ENCODE results near the gene TTC7B. TPM values are rescaled to one million over a fixed set of nuclear protein-coding genes. Genes with fewer than 3 reads are reported as not detected.

TTC7B gene
- total RNA-seq, 2 experiments from 2014 or later = 5.6 to 6.5 TPM

DNA sequence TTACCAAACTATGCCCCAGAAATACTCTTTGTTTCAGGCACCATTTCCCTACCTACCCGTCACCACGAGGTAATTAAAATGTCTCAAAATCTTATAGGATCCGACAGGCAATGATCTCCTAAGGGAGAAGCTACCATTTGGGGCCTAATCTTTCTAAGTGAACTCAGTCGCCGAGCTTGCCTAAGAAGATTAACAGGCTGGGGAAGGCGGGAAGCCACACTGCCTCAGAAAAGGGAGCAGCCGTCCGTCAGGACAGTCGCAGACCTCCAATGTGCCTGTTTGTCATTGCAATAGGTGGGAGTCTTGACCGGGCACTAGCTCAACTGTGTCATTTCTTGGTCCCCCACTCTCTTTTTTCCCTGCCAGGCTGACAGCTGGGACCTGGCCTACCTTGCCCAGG is 4.6 kb downstream of the TTC7B start:
- no peak for DNase-seq
- Mint-ChIP-seq H3K36me3 (ENCODE audit: low read depth) (no peaks in the 10 kb centered on the region), H3K4me3 (no peak overlapping the region), H3K27me3 (ENCODE audit: low read depth) (peaks cover 4% of the 10 kb centered on the region), H3K9me3 (no peaks in the 10 kb centered on the region), H3K27ac (no peak overlapping the region), H3K4me1 (ENCODE audit: low read depth) (peaks cover 4% of the 10 kb centered on the region)
- CTCF ChIA-PET = interaction anchor here (1.0 kb wide), 1 partner anchor 16 kb away, joined by 5 read pairs; no protein-coding TSS in a partner anchor
- intact Hi-C loops (cut with micrococcal nuclease) = no loop called here

DNA sequence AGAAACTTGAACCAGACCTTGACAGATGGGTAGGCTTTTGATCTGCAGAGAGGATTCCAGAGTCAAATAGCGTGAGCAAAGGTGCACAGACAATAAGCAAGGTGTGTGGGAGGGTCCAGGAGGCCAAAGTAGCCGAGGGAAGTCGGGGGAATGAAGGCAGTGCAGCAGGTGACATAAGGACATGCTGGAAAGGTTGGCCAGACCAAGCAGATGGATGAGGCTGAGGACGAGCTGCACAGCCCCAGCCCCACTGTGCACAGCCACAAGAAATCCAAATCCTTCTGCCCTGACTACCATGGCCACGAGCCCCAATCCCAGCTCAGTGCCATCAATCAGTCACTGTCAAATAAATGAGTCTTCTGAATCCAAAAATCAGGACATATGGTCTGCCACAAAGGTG is 5.4 kb downstream of the TTC7B start:
- Mint-ChIP-seq H3K27ac (no peak overlapping the region), H3K4me3 (no peak overlapping the region), H3K27me3 (ENCODE audit: low read depth) (peaks cover 4% of the 10 kb centered on the region), H3K9me3 (no peaks in the 10 kb centered on the region), H3K4me1 (ENCODE audit: low read depth) (peaks cover 4% of the 10 kb centered on the region), H3K36me3 (ENCODE audit: low read depth) (no peaks in the 10 kb centered on the region)
- CTCF ChIA-PET = no interaction called here
- DNase-seq = no peak
- intact Hi-C loops (cut with micrococcal nuclease) = no loop called here

DNA sequence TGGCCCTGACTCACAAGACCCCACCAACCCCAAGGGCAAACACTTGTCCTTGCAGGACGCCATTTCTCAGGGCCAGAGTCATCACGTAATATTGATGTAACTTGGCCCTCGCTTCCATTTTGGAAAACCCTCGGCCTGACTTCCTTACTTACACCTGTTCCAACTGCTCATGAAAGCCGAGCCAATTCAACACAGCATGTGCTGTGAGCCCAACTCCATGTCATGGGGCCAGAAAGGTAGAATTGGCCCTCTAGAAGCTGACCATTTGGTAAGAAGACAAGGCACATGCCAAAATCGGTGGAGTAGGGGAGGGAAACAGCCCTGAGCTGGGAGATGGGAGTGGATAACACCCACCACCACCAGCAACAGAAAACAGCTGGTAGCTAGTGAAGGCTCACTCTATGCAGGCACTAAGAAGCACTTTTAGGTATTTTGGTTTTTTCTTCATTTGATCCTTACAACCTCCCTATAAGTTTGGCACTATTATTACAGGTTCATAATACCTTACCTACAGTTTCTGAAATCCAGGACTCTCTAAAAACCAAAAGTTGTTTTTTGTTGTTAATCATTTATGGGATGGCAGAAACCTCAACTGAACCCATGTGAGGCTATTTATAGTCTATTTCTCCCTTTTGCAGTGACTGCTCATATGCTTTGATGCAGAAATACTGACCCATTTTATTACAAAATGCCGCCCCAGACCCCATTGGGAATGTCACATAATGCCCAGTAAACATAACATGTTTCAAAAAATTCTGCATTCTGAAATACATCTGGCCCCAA is 6.5 kb downstream of the TTC7B start:
- CTCF ChIA-PET = interaction anchor here (0.6 kb wide), 1 partner anchor 27 kb away, joined by 3 read pairs; no protein-coding TSS in a partner anchor
- H3K36me3 Mint-ChIP-seq (ENCODE audit: low read depth) = no peaks in the 10 kb centered on the region
- no peaks in the 10 kb centered on the region for H3K27me3 Mint-ChIP-seq (ENCODE audit: low read depth)
- H3K4me3 Mint-ChIP-seq = no peak overlapping the region
- no peaks in the 10 kb centered on the region for H3K4me1 Mint-ChIP-seq (ENCODE audit: low read depth)
- intact Hi-C loops (cut with micrococcal nuclease) = no loop called here
- no peak overlapping the region for H3K27ac Mint-ChIP-seq
- no peak for DNase-seq
- no peaks in the 10 kb centered on the region for H3K9me3 Mint-ChIP-seq

DNA sequence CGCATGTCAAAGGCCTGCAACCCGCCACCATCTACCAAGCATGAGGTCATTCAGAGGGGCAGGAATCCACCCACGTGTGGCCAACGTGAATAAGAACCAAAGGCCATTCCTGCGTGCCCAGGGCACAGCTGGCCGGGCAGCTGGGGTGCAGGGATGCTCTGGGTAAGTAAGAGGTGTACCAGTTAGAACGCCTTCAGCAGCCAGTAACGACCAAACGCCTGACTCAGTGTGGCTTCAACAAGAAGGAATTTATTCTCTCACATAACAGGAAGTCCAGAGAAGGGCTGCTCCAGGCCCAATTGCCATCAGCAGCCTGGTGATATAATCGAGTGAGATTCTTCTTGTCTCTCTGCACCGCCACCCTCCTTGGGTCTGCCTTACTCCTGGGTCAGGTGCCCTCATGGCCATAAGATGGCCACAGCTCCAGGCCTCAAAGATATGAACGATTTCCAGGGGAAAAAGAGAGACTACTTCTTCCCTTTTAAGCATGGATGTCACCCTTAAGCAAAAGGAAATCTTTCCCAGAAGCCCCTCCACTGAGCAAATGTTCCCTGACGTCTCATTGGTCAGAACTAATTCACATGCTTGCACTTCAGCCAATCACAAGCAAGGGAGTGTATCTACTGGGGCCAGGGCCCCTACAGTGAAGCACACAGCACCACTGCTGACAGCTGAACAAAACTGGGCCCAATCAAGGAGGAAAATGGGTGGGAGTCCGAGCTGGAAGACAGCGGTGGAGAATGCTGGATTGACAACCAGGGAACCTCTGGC is 7.3 kb downstream of the TTC7B start:
- Mint-ChIP-seq H3K4me1 (ENCODE audit: low read depth) (no peaks in the 10 kb centered on the region), H3K36me3 (ENCODE audit: low read depth) (no peaks in the 10 kb centered on the region), H3K9me3 (no peaks in the 10 kb centered on the region), H3K4me3 (no peak overlapping the region), H3K27me3 (ENCODE audit: low read depth) (no peaks in the 10 kb centered on the region), H3K27ac (no peak overlapping the region)
- intact Hi-C loops (cut with micrococcal nuclease) = no loop called here
- CTCF ChIA-PET = interaction anchor here (1.1 kb wide), 1 partner anchor 50 kb away, joined by 4 read pairs; no protein-coding TSS in a partner anchor
- no peak for DNase-seq

DNA sequence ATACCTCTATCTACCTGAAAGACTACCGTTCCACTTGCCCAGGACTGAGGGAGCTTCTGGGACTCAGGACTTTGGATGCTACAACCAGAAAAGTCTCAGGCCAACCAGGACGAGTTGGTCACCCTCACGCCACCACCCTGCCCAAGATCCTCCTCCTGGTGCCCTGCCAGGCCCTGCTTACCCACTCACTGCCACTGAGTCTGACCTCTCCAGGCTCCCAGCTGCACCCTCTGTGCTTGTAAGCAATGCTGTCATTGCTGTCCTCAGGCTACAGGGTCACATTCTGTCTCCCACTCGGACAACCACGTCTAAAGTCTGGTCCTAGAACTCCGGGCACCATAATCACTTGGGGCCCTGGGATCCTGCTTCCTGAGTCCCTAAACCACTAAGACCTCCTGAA is 9.2 kb downstream of the TTC7B start:
- Mint-ChIP-seq H3K9me3 (no peaks in the 10 kb centered on the region), H3K36me3 (ENCODE audit: low read depth) (no peaks in the 10 kb centered on the region), H3K27me3 (ENCODE audit: low read depth) (no peaks in the 10 kb centered on the region), H3K4me1 (ENCODE audit: low read depth) (no peaks in the 10 kb centered on the region), H3K27ac (no peak overlapping the region), H3K4me3 (no peak overlapping the region)
- no peak for DNase-seq
- intact Hi-C loops (cut with micrococcal nuclease) = no loop called here
- CTCF ChIA-PET = interaction anchor here (1.0 to 1.4 kb wide), 3 partner anchors 9 to 366 kb away, joined by 3 to 6 read pairs (median 4); no protein-coding TSS in a partner anchor

DNA sequence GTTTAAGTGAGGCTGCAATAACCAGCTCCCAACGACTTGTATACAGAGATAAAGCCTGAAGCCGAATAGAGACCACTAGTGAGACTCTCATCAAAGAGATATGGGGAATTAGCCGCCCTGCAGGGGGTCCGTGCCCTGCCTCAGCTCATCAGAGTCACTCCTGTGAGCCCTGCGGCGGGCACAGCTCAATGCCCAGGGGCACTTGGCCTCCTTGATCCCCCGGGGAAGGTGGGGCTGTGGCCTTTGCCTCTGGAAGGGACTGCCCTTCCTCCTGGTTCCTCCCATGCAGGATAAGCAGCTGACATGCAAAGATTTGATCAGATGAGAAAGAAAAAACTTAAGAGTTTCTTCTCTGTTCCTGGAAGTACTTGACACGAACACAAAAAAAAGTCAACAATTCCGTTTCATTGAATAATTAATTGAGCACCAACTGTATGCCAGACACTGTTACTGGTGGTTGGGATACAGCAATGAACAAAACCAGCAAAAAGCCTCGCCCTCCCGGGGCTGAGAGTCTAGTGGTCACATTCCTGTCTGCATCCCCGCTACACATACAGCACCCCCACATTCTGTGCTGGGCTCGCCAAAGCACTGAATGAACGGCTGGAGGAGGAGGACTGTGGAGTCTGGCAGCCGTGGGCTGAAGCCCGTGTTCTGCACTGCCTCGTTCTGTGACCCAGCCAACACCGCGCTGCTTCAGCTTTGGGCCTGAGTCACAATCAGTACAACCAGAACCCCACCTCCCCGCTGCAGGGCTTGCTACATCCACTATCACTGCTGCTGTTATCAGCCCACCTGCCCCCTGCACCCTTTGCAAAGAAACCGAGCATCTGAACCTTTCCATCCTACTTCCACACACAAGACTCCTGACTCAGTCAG is 10.3 kb downstream of the TTC7B start:
- Mint-ChIP-seq H3K36me3 (ENCODE audit: low read depth) (no peaks in the 10 kb centered on the region), H3K4me3 (no peak overlapping the region), H3K9me3 (no peaks in the 10 kb centered on the region), H3K27ac (no peak overlapping the region), H3K4me1 (ENCODE audit: low read depth) (peaks cover 5% of the 10 kb centered on the region), H3K27me3 (ENCODE audit: low read depth) (no peaks in the 10 kb centered on the region)
- no peak for DNase-seq
- CTCF ChIA-PET = interaction anchor here (0.6 kb wide), 1 partner anchor 21 kb away, joined by 3 read pairs; no protein-coding TSS in a partner anchor
- intact Hi-C loops (cut with micrococcal nuclease) = no loop called here

DNA sequence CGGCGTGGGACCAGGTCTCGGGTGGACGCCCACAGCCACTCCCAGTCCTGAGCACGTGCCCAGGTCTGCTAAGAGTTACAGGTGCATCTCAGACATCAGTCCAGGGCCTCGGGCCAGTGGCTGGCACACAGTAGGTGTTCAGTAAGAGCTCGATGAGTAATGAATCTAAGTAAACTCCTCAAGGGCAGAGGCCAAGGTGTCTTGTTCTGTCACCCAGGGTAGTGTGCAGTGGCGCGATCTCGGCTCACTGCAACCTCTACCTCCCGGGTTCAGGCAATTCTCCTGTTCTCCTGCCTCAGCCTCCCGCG is 11.2 kb downstream of the TTC7B start:
- CTCF ChIA-PET = no interaction called here
- DNase-seq = no peak
- intact Hi-C loops (cut with micrococcal nuclease) = no loop called here
- no peak overlapping the region for H3K27ac Mint-ChIP-seq
- no peak overlapping the region for H3K4me3 Mint-ChIP-seq
- H3K27me3 Mint-ChIP-seq (ENCODE audit: low read depth) = no peaks in the 10 kb centered on the region
- H3K36me3 Mint-ChIP-seq (ENCODE audit: low read depth) = no peaks in the 10 kb centered on the region
- H3K4me1 Mint-ChIP-seq (ENCODE audit: low read depth) = peaks cover 5% of the 10 kb centered on the region
- H3K9me3 Mint-ChIP-seq = no peaks in the 10 kb centered on the region

DNA sequence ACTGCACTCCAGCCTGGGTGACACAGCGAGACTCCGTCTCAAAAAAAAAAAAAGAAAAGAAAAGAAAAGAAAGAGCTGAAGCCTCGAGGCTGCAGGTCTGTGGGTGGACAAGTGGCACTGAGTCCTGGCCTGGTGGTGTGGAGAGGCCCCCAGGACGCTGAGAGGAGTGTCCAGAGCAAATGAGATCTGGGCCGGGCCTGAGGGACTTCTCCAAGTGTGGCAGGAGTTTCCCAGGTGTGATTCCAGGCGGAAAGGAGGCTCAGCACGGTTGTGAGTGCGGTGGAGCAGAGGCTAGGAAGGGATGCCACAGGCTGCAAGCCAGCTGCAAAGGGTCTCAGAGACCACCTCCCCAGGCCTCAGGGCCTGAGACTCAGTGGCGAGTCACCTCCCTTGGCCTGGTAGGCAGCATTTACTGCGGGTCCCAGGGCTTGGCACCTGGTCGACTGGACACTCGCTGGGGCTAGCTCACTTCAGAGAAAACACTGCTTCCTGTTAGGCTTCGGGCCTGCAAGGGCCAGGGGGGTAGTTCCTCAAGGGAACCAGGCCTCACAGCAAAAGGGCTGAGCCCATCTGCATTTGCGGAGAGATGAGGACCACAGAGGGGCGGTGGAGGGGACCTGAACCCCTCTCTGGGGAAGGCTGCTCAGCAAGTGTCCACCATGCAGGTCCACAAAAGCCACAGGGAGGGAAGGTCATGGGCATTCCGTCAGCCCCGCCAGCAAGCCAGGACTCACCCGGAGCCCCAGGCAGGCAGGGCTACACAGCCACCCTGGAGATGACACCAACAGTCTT is 11.7 kb downstream of the TTC7B start:
- Mint-ChIP-seq H3K27me3 (ENCODE audit: low read depth) (no peaks in the 10 kb centered on the region), H3K27ac (no peak overlapping the region), H3K4me1 (ENCODE audit: low read depth) (peaks cover 5% of the 10 kb centered on the region), H3K9me3 (no peaks in the 10 kb centered on the region), H3K4me3 (no peak overlapping the region), H3K36me3 (ENCODE audit: low read depth) (no peaks in the 10 kb centered on the region)
- CTCF ChIA-PET = no interaction called here
- DNase-seq = no peak
- intact Hi-C loops (cut with micrococcal nuclease) = no loop called here

DNA sequence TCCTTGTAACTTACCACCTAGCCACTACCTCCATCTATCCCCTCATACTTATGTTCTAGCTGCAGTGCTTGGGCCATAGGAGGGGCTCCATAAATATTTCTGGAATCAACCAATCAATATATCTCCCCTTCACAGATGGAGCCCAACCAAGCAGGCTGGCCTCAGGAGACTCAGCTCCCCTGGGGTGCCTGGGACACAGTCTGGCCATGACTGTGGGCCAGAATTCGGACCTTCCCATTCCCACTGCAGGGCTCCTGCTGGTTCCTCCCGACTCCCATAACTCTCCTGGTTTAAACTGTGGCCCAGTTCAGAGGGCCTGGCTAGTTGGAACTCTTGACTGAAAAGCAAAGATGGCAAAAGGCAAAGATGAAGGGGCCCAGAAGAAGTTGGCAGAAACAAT is 13.0 kb downstream of the TTC7B start:
- Mint-ChIP-seq H3K36me3 (ENCODE audit: low read depth) (no peaks in the 10 kb centered on the region), H3K27me3 (ENCODE audit: low read depth) (no peaks in the 10 kb centered on the region)

DNA sequence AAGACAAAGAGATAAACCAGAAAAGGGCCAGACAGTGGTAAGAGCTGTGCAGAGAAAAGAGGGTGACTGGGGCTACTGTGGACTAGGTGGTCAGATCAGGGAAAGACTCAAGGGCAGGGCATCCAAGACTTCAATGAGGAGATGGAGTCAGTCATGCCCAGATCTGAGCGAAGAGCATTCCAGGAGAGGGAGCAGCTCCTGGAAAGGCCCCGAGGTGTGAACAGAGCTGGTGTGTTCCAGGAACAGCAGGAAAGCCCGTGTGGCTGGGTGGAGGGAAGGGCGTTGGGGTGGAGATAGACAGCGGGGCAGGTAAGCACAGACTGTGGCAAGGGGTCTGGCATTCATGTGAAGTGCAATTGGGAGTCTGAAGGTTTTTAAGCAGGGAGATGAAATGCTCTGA is 16.8 kb downstream of the TTC7B start:
- Mint-ChIP-seq H3K4me1 (ENCODE audit: low read depth) (peaks cover 5% of the 10 kb centered on the region), H3K27ac (no peak overlapping the region), H3K36me3 (ENCODE audit: low read depth) (no peaks in the 10 kb centered on the region), H3K27me3 (ENCODE audit: low read depth) (no peaks in the 10 kb centered on the region), H3K4me3 (no peak overlapping the region), H3K9me3 (no peaks in the 10 kb centered on the region)
- CTCF ChIA-PET = no interaction called here
- intact Hi-C loops (cut with micrococcal nuclease) = no loop called here
- no peak for DNase-seq

More for the DNA sequence above, 13.0 kb downstream of the TTC7B start:
- DNase-seq = no peak
- Mint-ChIP-seq H3K27ac (no peak overlapping the region), H3K9me3 (no peaks in the 10 kb centered on the region), H3K4me1 (ENCODE audit: low read depth) (peaks cover 5% of the 10 kb centered on the region), H3K4me3 (no peak overlapping the region)
- intact Hi-C loops (cut with micrococcal nuclease) = no loop called here
- CTCF ChIA-PET = no interaction called here

DNA sequence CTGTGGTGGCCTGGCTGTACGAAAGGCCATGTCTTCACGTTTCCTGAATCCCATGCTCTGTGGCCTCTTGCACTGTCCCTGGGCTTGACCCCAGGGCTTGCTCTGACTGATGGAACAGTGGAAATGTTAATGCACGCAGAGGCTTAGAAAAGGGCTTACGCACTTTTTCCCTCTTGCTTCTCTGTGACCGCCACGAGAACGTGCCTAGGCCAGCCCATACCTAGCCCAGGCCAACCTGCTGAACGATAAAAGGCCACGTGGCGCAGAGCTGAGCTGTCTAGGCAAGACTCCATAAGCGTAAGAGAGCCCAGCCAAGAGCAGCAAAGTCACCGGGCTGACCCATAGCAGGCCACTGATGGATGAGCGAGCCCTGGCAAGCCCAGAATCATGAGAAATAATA is 18.3 kb downstream of the TTC7B start:
- CTCF ChIA-PET = no interaction called here
- intact Hi-C loops (cut with micrococcal nuclease) = no loop called here
- DNase-seq = no peak
- no peak overlapping the region for H3K4me3 Mint-ChIP-seq
- no peak overlapping the region for H3K27ac Mint-ChIP-seq
- no peaks in the 10 kb centered on the region for H3K36me3 Mint-ChIP-seq (ENCODE audit: low read depth)
- H3K27me3 Mint-ChIP-seq (ENCODE audit: low read depth) = no peaks in the 10 kb centered on the region
- H3K9me3 Mint-ChIP-seq = no peaks in the 10 kb centered on the region
- H3K4me1 Mint-ChIP-seq (ENCODE audit: low read depth) = peaks cover 5% of the 10 kb centered on the region

DNA sequence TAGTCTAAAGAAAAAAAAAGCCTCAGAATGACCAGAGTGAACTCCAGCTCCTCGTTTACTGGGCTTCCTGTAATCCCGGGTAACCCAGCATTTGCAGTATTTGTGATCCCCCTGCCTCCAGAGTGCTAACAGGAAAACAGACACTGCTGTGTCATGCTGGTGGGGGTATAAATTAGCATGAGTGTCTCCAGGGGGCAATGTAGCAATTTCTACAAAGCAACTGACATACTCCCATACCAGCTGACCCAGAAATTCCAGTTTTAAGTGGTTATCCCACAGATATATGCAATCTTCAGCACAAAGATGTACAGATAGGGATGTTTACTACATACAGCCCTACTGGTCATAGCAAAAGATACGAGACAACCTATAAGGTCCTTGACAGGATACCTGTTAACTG is 18.8 kb downstream of the TTC7B start:
- no peak for DNase-seq
- no peak overlapping the region for H3K4me3 Mint-ChIP-seq
- intact Hi-C loops (cut with micrococcal nuclease) = no loop called here
- H3K36me3 Mint-ChIP-seq (ENCODE audit: low read depth) = no peaks in the 10 kb centered on the region
- CTCF ChIA-PET = interaction anchor here (2.1 kb wide), 1 partner anchor 20 kb away, joined by 4 read pairs; no protein-coding TSS in a partner anchor
- H3K27me3 Mint-ChIP-seq (ENCODE audit: low read depth) = no peaks in the 10 kb centered on the region
- H3K4me1 Mint-ChIP-seq (ENCODE audit: low read depth) = peaks cover 5% of the 10 kb centered on the region
- no peak overlapping the region for H3K27ac Mint-ChIP-seq
- H3K9me3 Mint-ChIP-seq = no peaks in the 10 kb centered on the region

Data from activated naive CD4-positive, alpha-beta T cell treated with anti-CD3 and anti-CD28 coated beads for 36 hours (primary cell).